GM23338 (cell line): Measurements from ENCODE around the gene LSM3. TPM values are rescaled to one million over a fixed set of nuclear protein-coding genes. Genes with fewer than 3 reads are reported as not detected.

Source experiments
- ATAC-seq: fragments of 200-7000 bp; cut with Tn5 transposase; 3 replicates; pipeline ENCODE4 v1.9.1; 2020
- DNase-seq: peaks from one replicate; pipeline ENCODE4 v3.0.0-alpha.2; 2015; ENCODE audit warnings: low spot score
- H2AFZ ChIP-seq: fragments of 200-600 bp; sonication (generic); 2 replicates; pipeline ENCODE4 v1.8.0; 2016; ENCODE audit warnings: antibody characterized with exemption, mild to moderate bottlenecking, moderate library complexity
- H3F3A ChIP-seq: fragments of 200-600 bp; sonication (generic); replicated peaks from 2 replicates; pipeline ENCODE4 v1.8.0; 2017; ENCODE audit warnings: antibody characterized with exemption, mixed run types, low read depth
- H3K27ac ChIP-seq: fragments of 200-600 bp; sonication (generic); 2 replicates; pipeline ENCODE4 v1.6.1; 2016; ENCODE audit warnings: low read depth
- H3K27me3 ChIP-seq: fragments of 200-600 bp; sonication (generic); 2 replicates; pipeline ENCODE4 v1.8.0; 2016; ENCODE audit warnings: mild to moderate bottlenecking, mixed run types, moderate library complexity; ENCODE audit not compliant: insufficient read depth
- H3K36me3 ChIP-seq: fragments of 200-600 bp; sonication (generic); 2 replicates; pipeline ENCODE4 v1.8.0; 2016; ENCODE audit warnings: mild to moderate bottlenecking; ENCODE audit not compliant: insufficient read depth
- H3K4me1 ChIP-seq: fragments of 200-600 bp; sonication (generic); 2 replicates; pipeline ENCODE4 v1.8.0; 2016; ENCODE audit warnings: mild to moderate bottlenecking, moderate library complexity; ENCODE audit not compliant: insufficient read depth
- H3K4me2 ChIP-seq: fragments of 200-600 bp; sonication (generic); 2 replicates; pipeline ENCODE4 v1.7.1; 2017; ENCODE audit warnings: mixed run types
- H3K4me3 ChIP-seq: fragments of 200-600 bp; sonication (generic); 2 replicates; pipeline ENCODE4 v1.6.1; 2016; ENCODE audit warnings: mixed run types
- H3K79me2 ChIP-seq: fragments of 200-600 bp; sonication (generic); replicated peaks from 2 replicates; pipeline ENCODE4 v1.8.0; 2017; ENCODE audit warnings: mild to moderate bottlenecking; ENCODE audit not compliant: insufficient read depth
- H3K9me2 ChIP-seq: fragments of 200-600 bp; sonication (generic); 2 replicates; pipeline ENCODE4 v1.8.0; 2017; ENCODE audit not compliant: insufficient read depth
- H4K20me1 ChIP-seq: fragments of 200-600 bp; sonication (generic); replicated peaks from 2 replicates; pipeline ENCODE4 v1.8.0; 2017; ENCODE audit warnings: mild to moderate bottlenecking; ENCODE audit not compliant: insufficient read depth
- H3K27ac Mint-ChIP-seq: 2 replicates; pipeline ENCODE4 v1.8.0; 2020; ENCODE audit warnings: inconsistent platforms, mild to moderate bottlenecking, moderate library complexity, mixed read lengths
- H3K27me3 Mint-ChIP-seq: 3 replicates; pipeline ENCODE4 v1.8.0; 2022; ENCODE audit warnings: low read depth, mild to moderate bottlenecking, moderate library complexity, mixed read lengths, inconsistent platforms; ENCODE audit not compliant: insufficient read depth, poor library complexity
- H3K36me3 Mint-ChIP-seq: 3 replicates; pipeline ENCODE4 v1.8.0; 2021; ENCODE audit warnings: low read depth, mild to moderate bottlenecking, inconsistent platforms, moderate library complexity, mixed read lengths
- H3K4me1 Mint-ChIP-seq: 3 replicates; pipeline ENCODE4 v1.8.0; 2020; ENCODE audit warnings: mild to moderate bottlenecking, inconsistent platforms, mixed read lengths
- H3K4me3 Mint-ChIP-seq: 3 replicates; pipeline ENCODE4 v1.8.0; 2021; ENCODE audit warnings: moderate library complexity, mild to moderate bottlenecking, inconsistent platforms, mixed read lengths
- H3K9me3 Mint-ChIP-seq: 3 replicates; pipeline ENCODE4 v1.8.0; 2020; ENCODE audit warnings: moderate library complexity, mild to moderate bottlenecking, inconsistent platforms, mixed read lengths
- CREB1 ChIP-seq: fragments of 250-450 bp; sonication (Bioruptor Pico); IDR thresholded peaks from 2 replicates; pipeline ENCODE4 v1.5.0; 2020; ENCODE audit warnings: low read depth, mild to moderate bottlenecking, moderate library complexity
- CTCF ChIP-seq, 2 experiments: fragments of 200-600 bp in 1 of 2; sonication (generic) in 1 of 2; conservative IDR thresholded peaks; 2 replicates each; pipeline versions ENCODE4 v1.5.1 to v1.6.1; 2016 to 2017; ENCODE audit warnings: antibody characterized with exemption in 2 of 2, low read depth in 2 of 2, mild to moderate bottlenecking in 2 of 2, moderate library complexity in 1 of 2
- EZH2phosphoT487 ChIP-seq: fragments of 200-600 bp; sonication (generic); IDR thresholded peaks from one replicate; pipeline ENCODE4 v1.8.1; 2018; ENCODE audit warnings: antibody characterized with exemption; ENCODE audit not compliant: unreplicated experiment
- POLR2AphosphoS5 ChIP-seq: IDR thresholded peaks from 2 replicates; pipeline ENCODE4 v1.6.1; 2016; ENCODE audit warnings: antibody characterized with exemption, low read depth
- REST ChIP-seq: IDR thresholded peaks from one replicate; pipeline ENCODE4 v1.6.1; 2018; ENCODE audit warnings: antibody characterized with exemption; ENCODE audit not compliant: unreplicated experiment
- ZNF114 ChIP-seq: fragments of 250-450 bp; sonication (Bioruptor Pico); IDR thresholded peaks from 2 replicates; pipeline ENCODE4 v1.5.0; 2020; ENCODE audit warnings: mild to moderate bottlenecking, moderate library complexity
- ZNF331 ChIP-seq: fragments of 250-450 bp; sonication (Bioruptor Pico); IDR thresholded peaks from 2 replicates; pipeline ENCODE4 v1.5.0; 2020; ENCODE audit warnings: low read depth, mild to moderate bottlenecking, moderate library complexity
- polyA plus RNA-seq: library from polyadenylated mRNA; unstranded; fragments of >200 nt; fragmentation: Nextera tagmentation; extraction: Ambion mirVana; gene quantifications from 2 replicates; pipeline ENCODE4 v1.2.1, GENCODE V29; 2016
- total RNA-seq: library from RNA; depleted of rRNA; stranded (reverse); fragments of >200 nt; shearing (Covaris generic); gene quantifications from 2 replicates; pipeline ENCODE4 v1.2.3, GENCODE V29; 2014

LSM3 gene
- total and polyA plus RNA-seq, 2 experiments from 2014 or later: 20.1 to 71.5 TPM

- TF ChIP-seq EZH2phosphoT487: no peak
- no peak for TF ChIP-seq POLR2AphosphoS5
- no peak for TF ChIP-seq REST
- no peak for TF ChIP-seq CREB1 (CRISPR knock-in tag)
Observed at GRCh38 chr3:14212032-14212431, 33.4 kb downstream of the LSM3 start (continued).

- no peak overlapping the region for H3K4me3 ChIP-seq
- H3K27ac ChIP-seq: no peak overlapping the region
- no peak for ATAC-seq
- H3K4me2 ChIP-seq: no peak overlapping the region
- TF ChIP-seq REST (no peak), CTCF (conservative IDR thresholded peaks at IDR 0.05; ENCODE audit: low read depth in 2 of 2) (no peak), ZNF331 (no peak), EZH2phosphoT487 (no peak), ZNF114 (CRISPR knock-in tag) (no peak)
- peaks cover 7% of the 10 kb centered on the region for H3K27me3 Mint-ChIP-seq
- no peaks in the 10 kb centered on the region for H3K9me2 ChIP-seq
- H3K4me3 Mint-ChIP-seq: no peak overlapping the region
- peaks cover 9% of the 10 kb centered on the region; the same call in 2 of the 3 replicates for H3K9me3 Mint-ChIP-seq
- no peak overlapping the region for H2AFZ ChIP-seq
- H3K36me3 ChIP-seq: no peaks in the 10 kb centered on the region
- H3K4me1 ChIP-seq: no peaks in the 10 kb centered on the region; the same call in 1 of the 2 replicates
- peaks cover 9% of the 10 kb centered on the region; the same call in 2 of the 3 replicates for H3K4me1 Mint-ChIP-seq
- H3K36me3 Mint-ChIP-seq: peaks cover 6% of the 10 kb centered on the region
- H4K20me1 ChIP-seq: no peaks in the 10 kb centered on the region
- H3K79me2 ChIP-seq: no peaks in the 10 kb centered on the region
- no peaks in the 10 kb centered on the region for H3K27me3 ChIP-seq
- no peak for DNase-seq
- no peak overlapping the region for H3K27ac Mint-ChIP-seq
- H3F3A ChIP-seq: no peaks in the 10 kb centered on the region
Observed at GRCh38 chr3:14213066-14213774, 34.6 kb downstream of the LSM3 start.
